NT2/D1 (cell line): ENCODE measurements around the gene FNIP1.

Experiments used
- SUZ12 ChIP-seq: IDR thresholded peaks from 2 replicates; pipeline ENCODE4 v1.6.1; 2011; ENCODE audit not compliant: insufficient read length, insufficient read depth; ENCODE audit errors: extremely low read depth
- YY1 ChIP-seq: IDR thresholded peaks from 2 replicates; pipeline ENCODE4 v1.6.1; 2011; ENCODE audit not compliant: insufficient read length, insufficient read depth

- TF ChIP-seq YY1 (no peak), SUZ12 (no peak)
Measured at GRCh38 chr5:131763968-131764367, 32.8 kb downstream of the FNIP1 start.
